GM19023 (cell line): ENCODE data around the gene TBX6.
A peak's percentile ranks its signal among the peaks of the same experiment; 100 is the strongest.

Experiments
- ATAC-seq: cut with Tn5 transposase; IDR thresholded peaks from one replicate; pipeline ENCODE4 v1.9.1; 2021; ENCODE audit warnings: mild to moderate bottlenecking, moderate library complexity; ENCODE audit not compliant: unreplicated experiment

The TBX6 gene

DNA sequence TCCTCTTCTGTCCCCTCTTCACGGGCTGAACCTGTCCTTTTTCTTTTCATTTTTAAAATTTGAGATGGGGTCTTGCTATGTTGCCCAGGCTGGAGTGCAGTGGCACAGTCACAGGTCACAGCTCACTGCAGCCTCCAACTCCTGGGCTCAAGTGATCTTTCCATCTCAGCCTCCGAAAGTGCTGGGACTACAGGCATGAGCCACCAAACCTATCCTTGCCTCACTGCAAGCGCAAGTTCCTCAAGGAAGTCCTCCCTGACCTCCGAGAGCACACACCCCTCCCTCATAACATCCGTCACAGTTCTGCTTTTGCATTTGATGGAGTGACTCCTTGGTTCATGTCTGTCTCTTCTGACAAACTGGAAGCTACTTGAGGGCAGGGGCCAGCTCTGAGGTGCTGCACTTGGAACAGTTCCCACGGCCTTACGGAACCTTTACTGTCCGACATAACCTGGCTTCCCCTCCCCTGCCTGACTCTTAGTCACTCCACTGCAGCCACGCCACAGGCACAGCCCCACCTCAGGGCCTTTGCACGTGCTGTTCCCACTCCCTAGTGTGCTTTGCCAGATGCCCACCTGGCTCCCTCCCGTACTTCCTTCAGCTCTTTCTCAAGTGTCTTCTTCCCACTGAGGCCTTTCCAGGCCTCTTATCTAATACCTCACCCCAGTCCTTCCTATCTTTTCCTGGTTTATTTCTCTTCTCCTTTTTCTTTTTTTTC, 4.4 kb downstream of the TBX6 start:
- no peak for ATAC-seq

GRCh38 chr16:30086291-30087140, 5.2 kb downstream of the TBX6 start:
- no peak for ATAC-seq

DNA sequence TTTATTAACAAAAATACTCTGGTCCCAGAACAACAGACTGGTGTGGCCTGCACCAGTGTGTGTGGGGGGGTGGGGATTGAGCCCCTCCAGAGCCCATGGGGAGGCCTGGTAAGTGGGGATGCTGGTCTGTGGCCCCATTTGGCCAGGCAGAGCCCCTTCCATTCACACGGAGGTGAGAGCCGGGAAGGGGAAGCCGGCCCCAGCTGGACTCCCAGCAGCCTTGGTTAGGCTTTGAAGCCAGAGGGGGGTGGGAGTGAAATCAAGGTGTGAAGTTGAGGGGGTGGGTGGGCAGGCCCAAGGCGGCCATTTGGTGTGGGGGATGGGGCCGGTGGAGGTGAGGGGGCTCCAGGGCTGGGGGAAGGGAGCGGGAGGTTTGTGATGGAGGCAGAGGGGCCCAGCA, 5.9 kb downstream of the TBX6 start:
- ATAC-seq: no peak

GRCh38 chr16:30085247-30085646, 6.5 kb downstream of the TBX6 start:
- ATAC-seq: no peak

GRCh38 chr16:30084816-30085159, 6.9 kb downstream of the TBX6 start:
- ATAC-seq: no peak

- no peak for ATAC-seq
These were observed 7.5 kb downstream of the TBX6 start for GRCh38 chr16:30084096-30084815.

- ATAC-seq: no peak
These were observed 8.3 kb downstream of the TBX6 start for GRCh38 chr16:30083216-30084055.

DNA sequence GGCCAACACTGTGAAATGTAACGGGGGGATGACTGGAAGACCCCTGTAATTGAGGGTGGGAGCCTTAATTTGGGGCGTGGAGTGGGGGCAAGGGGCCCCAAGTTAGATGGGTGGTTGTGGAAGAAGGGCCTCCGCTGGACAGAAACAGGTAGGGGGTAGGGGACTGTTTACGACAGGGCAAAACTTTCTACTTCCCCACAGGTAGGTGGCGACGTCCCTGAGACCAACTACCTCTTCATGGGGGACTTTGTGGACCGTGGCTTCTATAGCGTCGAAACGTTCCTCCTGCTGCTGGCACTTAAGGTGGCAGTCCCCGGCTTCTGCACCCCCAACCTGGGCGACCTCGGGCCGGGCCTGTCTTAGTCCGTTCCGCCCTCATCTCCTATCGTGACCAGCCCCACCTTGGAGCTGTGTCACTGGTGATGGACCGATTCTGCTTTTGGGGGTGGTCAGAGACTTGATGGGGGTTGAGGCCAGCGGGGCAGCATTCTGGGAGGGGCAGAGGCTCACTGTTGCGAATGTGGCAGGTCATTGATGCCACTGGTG, 9.1 kb downstream of the TBX6 start:
- no peak for ATAC-seq

GRCh38 chr16:30079480-30079879, 12.2 kb downstream of the TBX6 start:
- ATAC-seq: no peak

DNA sequence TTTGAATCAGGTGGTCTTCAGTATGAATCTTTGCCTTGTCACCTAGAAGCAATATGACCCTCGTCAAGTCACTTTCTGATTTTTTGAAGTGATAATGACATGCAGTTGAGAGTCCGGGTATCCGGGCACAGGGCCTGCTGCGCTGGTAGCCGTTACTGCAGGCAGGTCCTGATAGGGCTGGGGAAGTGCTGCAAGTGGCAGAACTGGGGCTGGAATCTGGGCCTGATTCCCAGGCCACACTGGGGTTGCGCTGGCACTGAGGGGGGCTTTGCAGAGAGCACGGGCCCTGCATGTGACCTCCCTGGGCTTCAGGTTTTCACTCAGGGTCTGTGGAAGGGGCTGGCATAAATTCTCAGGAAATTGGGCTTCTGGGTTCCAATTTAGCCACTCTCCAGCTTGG, 13.0 kb downstream of the TBX6 start:
- ATAC-seq: no peak

- ATAC-seq: no peak
These were observed 14.1 kb downstream of the TBX6 start for GRCh38 chr16:30077656-30078055.

GRCh38 chr16:30076276-30076791, 15.4 kb downstream of the TBX6 start:
- peak; percentile 31 for ATAC-seq

GRCh38 chr16:30075503-30076275, 16.0 kb downstream of the TBX6 start, which contains the start of gene PPP4C:
Gene PPP4C (plus strand): TSS chr16:30075994. CDS start chr16:30076378, 384 bp downstream.
- peak; percentile 70 for ATAC-seq

GRCh38 chr16:30070490-30070889, 21.2 kb downstream of the TBX6 start:
- no peak for ATAC-seq

DNA sequence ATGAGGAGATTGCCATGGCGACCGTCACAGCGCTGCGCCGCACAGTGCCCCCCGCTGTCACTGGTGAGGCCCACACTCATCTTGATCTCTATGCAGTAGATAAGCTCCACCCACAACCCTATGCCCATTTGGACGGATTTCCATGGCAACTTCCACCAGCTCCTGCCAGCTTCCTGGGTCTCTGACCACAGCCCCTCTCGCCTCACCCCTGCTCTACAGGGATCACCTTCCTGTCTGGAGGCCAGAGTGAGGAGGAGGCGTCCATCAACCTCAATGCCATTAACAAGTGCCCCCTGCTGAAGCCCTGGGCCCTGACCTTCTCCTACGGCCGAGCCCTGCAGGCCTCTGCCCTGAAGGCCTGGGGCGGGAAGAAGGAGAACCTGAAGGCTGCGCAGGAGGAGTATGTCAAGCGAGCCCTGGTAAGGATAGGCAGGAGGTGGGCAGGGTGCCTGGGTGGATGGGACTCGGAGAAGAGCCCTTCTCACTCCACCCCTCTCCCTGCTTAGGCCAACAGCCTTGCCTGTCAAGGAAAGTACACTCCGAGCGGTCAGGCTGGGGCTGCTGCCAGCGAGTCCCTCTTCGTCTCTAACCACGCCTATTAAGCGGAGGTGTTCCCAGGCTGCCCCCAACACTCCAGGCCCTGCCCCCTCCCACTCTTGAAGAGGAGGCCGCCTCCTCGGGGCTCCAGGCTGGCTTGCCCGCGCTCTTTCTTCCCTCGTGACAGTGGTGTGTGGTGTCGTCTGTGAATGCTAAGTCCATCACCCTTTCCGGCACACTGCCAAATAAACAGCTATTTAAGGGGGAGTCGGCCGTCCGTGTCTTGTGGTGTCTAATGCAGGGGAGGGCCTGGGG, 21.9 kb downstream of the TBX6 start:
- no peak for ATAC-seq

DNA sequence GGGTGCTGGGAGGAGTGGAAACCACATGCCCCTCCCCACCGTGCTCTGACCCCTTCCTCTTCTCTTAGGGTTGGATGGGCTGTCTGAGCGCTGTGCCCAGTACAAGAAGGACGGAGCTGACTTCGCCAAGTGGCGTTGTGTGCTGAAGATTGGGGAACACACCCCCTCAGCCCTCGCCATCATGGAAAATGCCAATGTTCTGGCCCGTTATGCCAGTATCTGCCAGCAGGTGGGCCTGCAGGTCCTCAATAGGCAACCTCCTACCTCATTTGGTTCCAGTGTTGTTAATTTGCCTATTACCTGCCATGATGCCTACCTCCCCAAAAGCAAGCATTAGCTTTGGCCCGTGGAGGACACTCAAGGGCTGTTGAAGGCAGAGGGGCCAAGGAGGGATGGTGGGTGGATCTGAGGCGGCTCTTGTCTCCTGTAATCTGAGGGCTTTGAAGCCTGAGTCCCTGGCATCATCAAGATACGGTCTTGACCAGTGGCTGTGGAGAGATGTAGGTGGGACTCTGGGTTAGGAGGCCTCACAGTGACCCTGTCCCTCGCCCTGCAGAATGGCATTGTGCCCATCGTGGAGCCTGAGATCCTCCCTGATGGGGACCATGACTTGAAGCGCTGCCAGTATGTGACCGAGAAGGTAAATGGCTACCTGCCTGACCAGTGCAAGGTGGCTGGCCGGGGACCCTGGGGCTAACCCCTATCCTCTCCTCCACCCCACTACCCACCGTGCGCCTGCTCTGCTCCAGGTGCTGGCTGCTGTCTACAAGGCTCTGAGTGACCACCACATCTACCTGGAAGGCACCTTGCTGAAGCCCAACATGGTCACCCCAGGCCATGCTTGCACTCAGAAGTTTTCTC, 22.7 kb downstream of the TBX6 start:
- ATAC-seq: no peak

GRCh38 chr16:30068333-30068732, 23.4 kb downstream of the TBX6 start:
- no peak for ATAC-seq

GRCh38 chr16:30067584-30067916, 24.2 kb downstream of the TBX6 start:
- no peak for ATAC-seq
